IgD-negative memory B cell (primary cell): ENCODE results near the gene CFAP58. TPM values are rescaled to one million over a fixed set of nuclear protein-coding genes. Genes with fewer than 3 reads are reported as not detected.

Experiments used
- H3K27ac Mint-ChIP-seq, 3 donors: one replicate each; pipeline ENCODE4 v1.8.0; 2020 to 2022; ENCODE audit warnings: mild to moderate bottlenecking in 3 of 3, mixed read lengths in 3 of 3, moderate library complexity in 1 of 3
- H3K27me3 Mint-ChIP-seq: one replicate; pipeline ENCODE4 v1.8.0; 2021; ENCODE audit warnings: mixed read lengths
- H3K36me3 Mint-ChIP-seq: one replicate; pipeline ENCODE4 v1.8.0; 2020; ENCODE audit warnings: mild to moderate bottlenecking, mixed read lengths
- H3K4me1 Mint-ChIP-seq, 3 donors: one replicate each; pipeline ENCODE4 v1.8.0; 2020 to 2022; ENCODE audit warnings: mixed read lengths in 3 of 3, mild to moderate bottlenecking in 1 of 3
- H3K4me3 Mint-ChIP-seq, 4 donors: one replicate each; pipeline ENCODE4 v1.8.0; 2020 to 2022; ENCODE audit warnings: mild to moderate bottlenecking in 4 of 4, mixed read lengths in 4 of 4, moderate library complexity in 3 of 4
- H3K9me3 Mint-ChIP-seq, 3 donors: one replicate each; pipeline ENCODE4 v1.8.0; 2020 to 2021; ENCODE audit warnings: mixed read lengths in 3 of 3, mild to moderate bottlenecking in 1 of 3
- polyA plus RNA-seq: library from polyadenylated mRNA; unstranded; fragments of 300-500 nt; fragmentation: Illumina TruSeq; gene quantifications from one replicate; pipeline ENCODE4 v1.2.3, GENCODE V29; 2021

Gene CFAP58
- polyA plus RNA-seq, 1 donor from 2014 or later, result not detected

GRCh38 chr10:104327745-104328645, 25.6 kb upstream of the CFAP58 start:
- H3K27ac Mint-ChIP-seq, result peak overlapping the region; percentile 24 to 94 (median 77)

GRCh38 chr10:104328646-104328895, 25.1 kb upstream of the CFAP58 start:
- H3K4me3 Mint-ChIP-seq, result peak overlapping the region; percentile 56 to 92 (median 78)
- H3K9me3 Mint-ChIP-seq, result no peaks in the 10 kb centered on the region
- H3K4me1 Mint-ChIP-seq, result peaks cover 66 to 85% (median 69%) of the 10 kb centered on the region in 3 donors

More at GRCh38 chr10:104327745-104328645, 25.6 kb upstream of the CFAP58 start:
- H3K36me3 Mint-ChIP-seq, result peaks cover 3% of the 10 kb centered on the region
- peaks cover 63 to 84% (median 71%) of the 10 kb centered on the region in 3 donors for H3K4me1 Mint-ChIP-seq
- H3K4me3 Mint-ChIP-seq, result peak overlapping the region in 3 of 4 donors; percentile 56 to 92 (median 85)
- H3K9me3 Mint-ChIP-seq, result no peaks in the 10 kb centered on the region
- no peaks in the 10 kb centered on the region for H3K27me3 Mint-ChIP-seq

GRCh38 chr10:104328896-104329710, 24.5 kb upstream of the CFAP58 start:
- Mint-ChIP-seq H3K9me3 (no peaks in the 10 kb centered on the region), H3K27me3 (no peaks in the 10 kb centered on the region), H3K4me1 (peaks cover 60 to 80% (median 66%) of the 10 kb centered on the region in 3 donors), H3K36me3 (peaks cover 3% of the 10 kb centered on the region), H3K4me3 (peak overlapping the region; percentile 56 to 92 (median 78)), H3K27ac (peak overlapping the region; percentile 77 to 94 (median 92))

More at GRCh38 chr10:104328646-104328895, 25.1 kb upstream of the CFAP58 start:
- Mint-ChIP-seq H3K27me3 (no peaks in the 10 kb centered on the region), H3K36me3 (peaks cover 3% of the 10 kb centered on the region), H3K27ac (peak overlapping the region; percentile 77 to 94 (median 92))

GRCh38 chr10:104329735-104330134, 23.9 kb upstream of the CFAP58 start:
- no peaks in the 10 kb centered on the region for H3K27me3 Mint-ChIP-seq
- peaks cover 3% of the 10 kb centered on the region for H3K36me3 Mint-ChIP-seq
- peaks cover 56 to 76% (median 67%) of the 10 kb centered on the region in 3 donors for H3K4me1 Mint-ChIP-seq
- H3K9me3 Mint-ChIP-seq, result no peaks in the 10 kb centered on the region
- H3K27ac Mint-ChIP-seq, result peak overlapping the region in 2 of 3 donors; percentile 77 to 92
- peak overlapping the region in 2 of 4 donors; percentile 49 to 56 for H3K4me3 Mint-ChIP-seq

GRCh38 chr10:104330168-104331110, 23.2 kb upstream of the CFAP58 start:
- peak overlapping the region in 2 of 3 donors; percentile 77 to 78 for H3K27ac Mint-ChIP-seq
- peak overlapping the region in 3 of 4 donors; percentile 49 to 85 (median 56) for H3K4me3 Mint-ChIP-seq
- H3K27me3 Mint-ChIP-seq, result no peaks in the 10 kb centered on the region
- H3K36me3 Mint-ChIP-seq, result peaks cover 3% of the 10 kb centered on the region
- no peaks in the 10 kb centered on the region for H3K9me3 Mint-ChIP-seq
- peaks cover 56 to 77% (median 69%) of the 10 kb centered on the region in 3 donors for H3K4me1 Mint-ChIP-seq

- Mint-ChIP-seq H3K27ac (peak overlapping the region in 2 of 3 donors; percentile 78 to 80), H3K36me3 (peaks cover 3% of the 10 kb centered on the region), H3K9me3 (no peaks in the 10 kb centered on the region), H3K4me3 (peak overlapping the region in 3 of 4 donors; percentile 25 to 85 (median 30)), H3K4me1 (peaks cover 54 to 78% (median 70%) of the 10 kb centered on the region in 3 donors), H3K27me3 (no peaks in the 10 kb centered on the region)
Measured at GRCh38 chr10:104331208-104331838, 22.3 kb upstream of the CFAP58 start.

GRCh38 chr10:104332243-104333031, 21.2 kb upstream of the CFAP58 start:
- H3K4me3 Mint-ChIP-seq, result peak overlapping the region in 3 of 4 donors; percentile 25 to 76 (median 64)
- no peaks in the 10 kb centered on the region for H3K9me3 Mint-ChIP-seq
- H3K36me3 Mint-ChIP-seq, result peaks cover 3% of the 10 kb centered on the region
- H3K27ac Mint-ChIP-seq, result peak overlapping the region in 2 of 3 donors; percentile 80
- H3K4me1 Mint-ChIP-seq, result peaks cover 55 to 72% (median 62%) of the 10 kb centered on the region in 3 donors
- H3K27me3 Mint-ChIP-seq, result no peaks in the 10 kb centered on the region

GRCh38 chr10:104333032-104333727, 20.5 kb upstream of the CFAP58 start:
- Mint-ChIP-seq H3K9me3 (no peaks in the 10 kb centered on the region), H3K27me3 (no peaks in the 10 kb centered on the region), H3K4me1 (peaks cover 55 to 66% (median 60%) of the 10 kb centered on the region in 3 donors), H3K27ac (peak overlapping the region; percentile 80 to 84 (median 80)), H3K36me3 (peaks cover 3% of the 10 kb centered on the region), H3K4me3 (peak overlapping the region in 3 of 4 donors; percentile 55 to 76 (median 64))

GRCh38 chr10:104333728-104334373, 19.8 kb upstream of the CFAP58 start:
- H3K27ac Mint-ChIP-seq, result peak overlapping the region in 1 of 3 donors; percentile 80
- H3K27me3 Mint-ChIP-seq, result peaks cover 1% of the 10 kb centered on the region
- peak overlapping the region in 2 of 4 donors; percentile 55 to 58 for H3K4me3 Mint-ChIP-seq
- peaks cover 55 to 60% (median 57%) of the 10 kb centered on the region in 3 donors for H3K4me1 Mint-ChIP-seq
- peaks cover 3% of the 10 kb centered on the region for H3K36me3 Mint-ChIP-seq
- H3K9me3 Mint-ChIP-seq, result no peaks in the 10 kb centered on the region

- Mint-ChIP-seq H3K9me3 (no peaks in the 10 kb centered on the region), H3K4me1 (peaks cover 50 to 59% (median 50%) of the 10 kb centered on the region in 3 donors), H3K4me3 (peak overlapping the region in 3 of 4 donors; percentile 81 to 93 (median 86)), H3K27ac (peak overlapping the region; percentile 23 to 93 (median 90)), H3K27me3 (peaks cover 1% of the 10 kb centered on the region), H3K36me3 (peaks cover 3% of the 10 kb centered on the region)
Measured at GRCh38 chr10:104334561-104334960, 19.1 kb upstream of the CFAP58 start.

GRCh38 chr10:104334965-104335650, 18.5 kb upstream of the CFAP58 start:
- Mint-ChIP-seq H3K27me3 (peaks cover 1% of the 10 kb centered on the region), H3K4me1 (peaks cover 47 to 57% (median 48%) of the 10 kb centered on the region in 3 donors), H3K36me3 (peaks cover 3% of the 10 kb centered on the region), H3K27ac (peak overlapping the region; percentile 86 to 93 (median 90)), H3K4me3 (peak overlapping the region; percentile 35 to 93 (median 84)), H3K9me3 (no peaks in the 10 kb centered on the region)
